Measurements from ENCODE around the gene SYT8. TPM values are rescaled to one million over a fixed set of nuclear protein-coding genes. Genes with fewer than 3 reads are reported as not detected.

SYT8 gene
- polyA plus RNA-seq, 1 of the 3 experiments (the other 2 are of a cell fraction) = not detected

DNA sequence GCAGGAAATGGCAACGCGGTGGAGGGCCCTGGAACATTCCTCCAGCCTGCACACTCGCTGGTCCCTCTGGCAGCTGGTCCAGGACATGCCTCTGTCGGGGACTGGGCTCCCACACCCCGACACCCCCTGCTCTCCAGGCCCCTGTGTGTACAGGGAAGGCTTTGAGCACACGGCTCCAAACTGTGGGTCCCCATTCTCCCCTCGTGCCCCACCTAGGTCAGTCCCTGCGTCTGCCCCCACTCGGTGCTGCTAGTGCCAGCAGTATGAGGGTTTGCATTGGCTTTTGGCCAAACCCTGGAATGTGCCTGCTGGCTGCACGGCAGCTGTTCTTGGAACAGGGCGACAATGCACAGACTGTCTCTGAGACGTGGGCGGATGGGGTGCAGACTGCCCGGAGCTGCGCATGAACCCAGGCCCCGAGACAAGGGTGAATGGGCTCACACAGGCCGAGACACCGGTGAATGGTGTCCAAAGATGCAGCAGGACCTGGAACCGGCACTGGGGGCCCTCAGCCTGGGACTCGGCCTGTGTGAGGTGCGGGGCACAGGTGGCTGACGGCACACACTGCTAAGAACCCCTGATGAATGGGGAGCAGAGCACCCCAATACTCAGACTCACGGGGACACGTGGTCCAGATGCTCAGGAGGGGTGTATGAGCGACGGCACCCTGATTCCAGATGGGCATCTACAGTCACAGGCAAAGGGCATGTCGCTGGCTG lies 7.5 kb upstream of the SYT8 start:
- Histone ChIP-seq H3K4me3 (ENCODE audit: low read depth in 2 of 2, low read length in 1 of 2) (peak overlapping the region in 1 of 2 experiments; percentile 41; a peak in 1 of 4 replicates), H3K4me1 (ENCODE audit: control insufficient read depth in 1 of 2, insufficient read depth in 2 of 2, low read depth in 1 of 2, low read length in 1 of 2) (peaks cover 13 to 55% of the 10 kb centered on the region in 2 experiments; a peak in 3 of 4 replicates), H3K9me2 (no peaks in the 10 kb centered on the region), H3K9me3 (no peaks in the 10 kb centered on the region), H3K4me2 (peak overlapping the region; percentile 70), H3F3A (replicated peaks; ENCODE audit: insufficient read depth) (peaks cover 3% of the 10 kb centered on the region), H3K36me3 (replicated peaks in 1 of 2; ENCODE audit: control insufficient read depth in 1 of 2, insufficient read depth in 2 of 2, low read length in 1 of 2) (no peaks in the 10 kb centered on the region), H3K79me2 (ENCODE audit: insufficient read depth) (no peaks in the 10 kb centered on the region), H3K27ac (ENCODE audit: low read depth in 2 of 2, low read length in 1 of 2) (peak overlapping the region in 1 of 2 experiments; percentile 87; a peak in 2 of 4 replicates), H3K9ac (no peak overlapping the region), H3K27me3 (ENCODE audit: insufficient read depth) (no peaks in the 10 kb centered on the region), H2AFZ (ENCODE audit: low read depth) (no peak overlapping the region), H4K20me1 (ENCODE audit: insufficient read depth) (no peaks in the 10 kb centered on the region)
- WGBS (ENCODE audit: low lambda C conversion rate) = 58% methylated on average over 14 of the region's 27 CpGs
- POLR2A ChIA-PET = interaction anchor here (1.2 to 1.6 kb wide), 2 partner anchors 82 to 128 kb away, joined by 3 to 5 read pairs; no protein-coding TSS in a partner anchor
- DNase-seq = peak; percentile 89
- CTCF ChIA-PET = interaction anchor here (0.9 to 20.8 kb wide), 9 partner anchors 11 to 323 kb away, joined by 3 to 585 read pairs (median 5); partner anchors contain the start of genes CTSD, IGF2 and TNNI2
- TF ChIP-seq RAD21 (IDR thresholded peaks at IDR 0.05; ENCODE audit: low read length) (no peak; the same call in 1 of the 2 replicates), GATA2 (CRISPR knock-in tag; IDR thresholded peaks at IDR 0.05) (no peak), NRF1 (IDR thresholded peaks at IDR 0.05; ENCODE audit: low read depth, low read length) (peak; percentile 45; the same call in 1 of the 2 replicates), TEAD4 (IDR thresholded peaks at IDR 0.05; ENCODE audit: borderline replicate concordance, insufficient read depth) (peak; percentile 38; the same call in 1 of the 2 replicates), NFIC (IDR thresholded peaks at IDR 0.05; ENCODE audit: borderline replicate concordance) (peak; percentile 97), TCF12 (IDR thresholded peaks at IDR 0.05) (peak; percentile 85), EP300 (IDR thresholded peaks at IDR 0.05; ENCODE audit: borderline replicate concordance in 1 of 2, low read depth in 1 of 2, low read length in 1 of 2) (peak; percentile 18 to 23; a peak in 1 of 4 replicates), CHD2 (IDR thresholded peaks at IDR 0.05; ENCODE audit: low read length, partially characterized antibody) (no peak), JUND (IDR thresholded peaks at IDR 0.05) (no peak), RCOR1 (IDR thresholded peaks at IDR 0.05; ENCODE audit: low read length) (peak; percentile 61)
- TF ChIP-seq, protein P1, sequence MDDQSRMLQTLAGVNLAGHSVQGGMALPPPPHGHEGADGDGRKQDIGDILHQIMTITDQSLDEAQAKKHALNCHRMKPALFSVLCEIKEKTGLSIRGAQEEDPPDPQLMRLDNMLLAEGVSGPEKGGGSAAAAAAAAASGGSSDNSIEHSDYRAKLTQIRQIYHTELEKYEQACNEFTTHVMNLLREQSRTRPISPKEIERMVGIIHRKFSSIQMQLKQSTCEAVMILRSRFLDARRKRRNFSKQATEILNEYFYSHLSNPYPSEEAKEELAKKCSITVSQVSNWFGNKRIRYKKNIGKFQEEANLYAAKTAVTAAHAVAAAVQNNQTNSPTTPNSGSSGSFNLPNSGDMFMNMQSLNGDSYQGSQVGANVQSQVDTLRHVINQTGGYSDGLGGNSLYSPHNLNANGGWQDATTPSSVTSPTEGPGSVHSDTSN (IDR thresholded peaks at IDR 0.05) = peak; percentile 35; the same call in 1 of the 2 replicates

- H3F3A ChIP-seq (replicated peaks; ENCODE audit: insufficient read depth) = peaks cover 3% of the 10 kb centered on the region
- H3K4me3 ChIP-seq (ENCODE audit: low read depth in 2 of 2, low read length in 1 of 2) = no peak overlapping the region
- CTCF ChIA-PET = interaction anchor here (0.9 to 20.8 kb wide), 10 partner anchors 10 to 322 kb away, joined by 3 to 585 read pairs (median 4); partner anchors contain the start of genes CTSD, IGF2 and TNNI2
- no peaks in the 10 kb centered on the region for H4K20me1 ChIP-seq (ENCODE audit: insufficient read depth)
- 79% methylated on average over 19 of the region's 19 CpGs for WGBS (ENCODE audit: low lambda C conversion rate)
- H3K36me3 ChIP-seq (replicated peaks in 1 of 2; ENCODE audit: control insufficient read depth in 1 of 2, insufficient read depth in 2 of 2, low read length in 1 of 2) = no peaks in the 10 kb centered on the region
- no peaks in the 10 kb centered on the region for H3K9me2 ChIP-seq
- no peaks in the 10 kb centered on the region for H3K79me2 ChIP-seq (ENCODE audit: insufficient read depth)
- TF ChIP-seq NRF1 (IDR thresholded peaks at IDR 0.05; ENCODE audit: low read depth, low read length) (no peak), CHD2 (IDR thresholded peaks at IDR 0.05; ENCODE audit: low read length, partially characterized antibody) (no peak), GATA2 (CRISPR knock-in tag; IDR thresholded peaks at IDR 0.05) (no peak), TAF1 (IDR thresholded peaks at IDR 0.05; ENCODE audit: borderline replicate concordance, low read depth, low read length) (no peak), YY1 (IDR thresholded peaks at IDR 0.05; ENCODE audit: low read depth) (no peak), REST (IDR thresholded peaks at IDR 0.05; ENCODE audit: low read depth, low read length) (no peak)
- POLR2A ChIA-PET = interaction anchor here (1.2 to 1.6 kb wide), 2 partner anchors 83 to 128 kb away, joined by 3 to 5 read pairs; no protein-coding TSS in a partner anchor
- no peak for DNase-seq
- H2AFZ ChIP-seq (ENCODE audit: low read depth) = no peak overlapping the region
- H3K4me1 ChIP-seq (ENCODE audit: control insufficient read depth in 1 of 2, insufficient read depth in 2 of 2, low read depth in 1 of 2, low read length in 1 of 2) = peaks cover 13 to 59% of the 10 kb centered on the region in 2 experiments; a peak in 3 of 4 replicates
- H3K4me2 ChIP-seq = peak overlapping the region; percentile 70; the same call in 1 of the 2 replicates
- no peaks in the 10 kb centered on the region for H3K9me3 ChIP-seq
- H3K9ac ChIP-seq = no peak overlapping the region
- peak overlapping the region in 1 of 2 experiments; percentile 87; a peak in 2 of 4 replicates for H3K27ac ChIP-seq (ENCODE audit: low read depth in 2 of 2, low read length in 1 of 2)
- H3K27me3 ChIP-seq (ENCODE audit: insufficient read depth) = no peaks in the 10 kb centered on the region
Measured at GRCh38 chr11:1827931-1828330, 6.9 kb upstream of the SYT8 start.
